SK-N-SH (cell line): ENCODE data around the gene F13B. TPM values are rescaled to one million over a fixed set of nuclear protein-coding genes. Genes with fewer than 3 reads are reported as not detected.

Experiments used
- CTCF ChIA-PET: fragments of 300-600, 350-600 bp; formaldehyde crosslinking; extraction: SDS; loops from one replicate; lab custom pipeline; 2021; lab: Yijun Ruan, JAX
- POLR2A ChIA-PET: fragments of 350-600 bp; sonication (Branson Sonifier 250); formaldehyde crosslinking; extraction: SDS; loops from one replicate; lab custom pipeline; 2020; ENCODE audit warnings: antibody characterized with exemption, inconsistent platforms; lab: Yijun Ruan, JAX
- DNase-seq: peaks from one replicate; pipeline ENCODE4 v3.0.0; 2012
- H2AFZ ChIP-seq: fragments of 200-600 bp; sonication (generic); 2 replicates; pipeline ENCODE4 v1.8.1; 2016; ENCODE audit warnings: antibody characterized with exemption, mild to moderate bottlenecking, low read depth
- H3F3A ChIP-seq: fragments of 200-600 bp; sonication (generic); replicated peaks from 2 replicates; pipeline ENCODE3; 2016; ENCODE audit warnings: antibody characterized with exemption, mild to moderate bottlenecking; ENCODE audit not compliant: insufficient read depth
- H3K27ac ChIP-seq, 2 experiments: fragments of 200-500 bp in 1 of 2; fragments of 200-600 bp in 1 of 2; sonication (Bioruptor generic) in 1 of 2; sonication (generic), shearing (Covaris generic) in 1 of 2; 2 replicates each; pipeline versions ENCODE4 v1.5.1 to v1.6.1; 2014 to 2016; ENCODE audit warnings: low read depth in 2 of 2, inconsistent platforms in 1 of 2, low read length in 1 of 2, mild to moderate bottlenecking in 1 of 2, mixed read lengths in 1 of 2
- H3K27me3 ChIP-seq: fragments of 200-600 bp; sonication (generic), shearing (Covaris generic); 2 replicates; pipeline ENCODE4 v1.6.1; 2016; ENCODE audit warnings: mixed run types; ENCODE audit not compliant: insufficient read depth
- H3K36me3 ChIP-seq, 2 experiments: fragments of 200-500 bp in 1 of 2; fragments of 200-600 bp in 1 of 2; sonication (Bioruptor generic) in 1 of 2; sonication (generic) in 1 of 2; replicated peaks in 1 of 2; 2 replicates each; pipeline versions ENCODE3 to v1.5.1; 2014 to 2016; ENCODE audit warnings: low read length in 1 of 2, mild to moderate bottlenecking in 1 of 2; ENCODE audit not compliant: insufficient read depth in 2 of 2, control insufficient read depth in 1 of 2
- H3K4me1 ChIP-seq, 2 experiments: fragments of 200-500 bp in 1 of 2; fragments of 200-600 bp in 1 of 2; sonication (Bioruptor generic) in 1 of 2; sonication (generic), shearing (Covaris generic) in 1 of 2; 2 replicates each; pipeline versions ENCODE4 v1.5.1 to v1.6.1; 2014 to 2016; ENCODE audit warnings: low read depth in 1 of 2, low read length in 1 of 2, mixed run types in 1 of 2; ENCODE audit not compliant: insufficient read depth in 2 of 2, control insufficient read depth in 1 of 2
- H3K4me2 ChIP-seq: fragments of 200-600 bp; sonication (generic), shearing (Covaris generic); 2 replicates; pipeline ENCODE4 v1.6.1; 2017; ENCODE audit warnings: mixed run types
- H3K4me3 ChIP-seq, 2 experiments: fragments of 200-500 bp in 1 of 2; fragments of 200-600 bp in 1 of 2; sonication (Bioruptor generic) in 1 of 2; sonication (generic), shearing (Covaris generic) in 1 of 2; 2 replicates each; pipeline versions ENCODE4 v1.5.1 to v1.8.1; 2014 to 2016; ENCODE audit warnings: low read depth in 2 of 2, inconsistent platforms in 1 of 2, low read length in 1 of 2, mild to moderate bottlenecking in 1 of 2, mixed read lengths in 1 of 2, moderate library complexity in 1 of 2
- H3K79me2 ChIP-seq: fragments of 200-600 bp; sonication (generic); 2 replicates; pipeline ENCODE4 v1.8.1; 2017; ENCODE audit warnings: mild to moderate bottlenecking; ENCODE audit not compliant: insufficient read depth
- H3K9ac ChIP-seq: fragments of 200-600 bp; sonication (generic); 2 replicates; pipeline ENCODE4 v1.6.1; 2017; ENCODE audit warnings: mixed run types
- H3K9me2 ChIP-seq: fragments of 200-600 bp; sonication (generic); 2 replicates; pipeline ENCODE4 v1.6.1; 2017; ENCODE audit warnings: mixed run types
- H3K9me3 ChIP-seq: fragments of 200-600 bp; sonication (generic); 2 replicates; pipeline ENCODE4 v1.6.1; 2017; ENCODE audit warnings: mixed run types, mild to moderate bottlenecking, moderate library complexity
- H4K20me1 ChIP-seq: fragments of 200-600 bp; sonication (generic); 2 replicates; pipeline ENCODE4 v1.6.1; 2017; ENCODE audit warnings: mild to moderate bottlenecking, mixed run types; ENCODE audit not compliant: insufficient read depth
- CTCF ChIP-seq: fragments of 200-600 bp; sonication (generic); IDR thresholded peaks from 2 replicates; pipeline ENCODE4 v1.6.1; 2017; ENCODE audit warnings: antibody characterized with exemption, mild to moderate bottlenecking, moderate library complexity
- EZH2phosphoT487 ChIP-seq: fragments of 200-600 bp; sonication (generic); IDR thresholded peaks from 2 replicates; pipeline ENCODE4 v1.6.1; 2017; ENCODE audit warnings: low read depth, mixed run types, mild to moderate bottlenecking, antibody characterized with exemption, moderate library complexity, borderline replicate concordance
- FOXJ3 ChIP-seq: sonication (generic); formaldehyde crosslinking; IDR thresholded peaks from 2 replicates; pipeline ENCODE4 v1.5.1; 2020; ENCODE audit warnings: mild to moderate bottlenecking, missing genetic modification reagents
- FOXM1 ChIP-seq: IDR thresholded peaks from 2 replicates; pipeline ENCODE4 v1.4.0; 2012; ENCODE audit warnings: low read depth, mild to moderate bottlenecking
- GABPA ChIP-seq: IDR thresholded peaks from 2 replicates; pipeline ENCODE4 v1.4.0; 2012; ENCODE audit warnings: low read depth, mild to moderate bottlenecking
- MAX ChIP-seq: IDR thresholded peaks from 2 replicates; pipeline ENCODE4 v1.4.0; 2012; ENCODE audit warnings: low read depth
- MXI1 ChIP-seq: IDR thresholded peaks from 2 replicates; pipeline ENCODE4 v1.6.1; 2012; ENCODE audit warnings: mild to moderate bottlenecking, low read depth, low read length, improper control_type of control experiment
- PBX3 ChIP-seq: IDR thresholded peaks from 2 replicates; pipeline ENCODE4; 2012
- TCF12 ChIP-seq: IDR thresholded peaks from 2 replicates; pipeline ENCODE4 v1.4.0; 2012
- WGBS: methylation state at CpG from one replicate; pipeline ENCODE4 v1.1.6; 2017; ENCODE audit warnings: low lambda C conversion rate; 5-methylcytosine and 5-hydroxymethylcytosine counted together
- polyA plus RNA-seq, 3 experiments: library from polyadenylated mRNA; depleted of rRNA; stranded (reverse); fragments of >200 nt; gene quantifications; 2 replicates each; pipeline ENCODE4 v1.2.3, GENCODE V29; 2012
- TF ChIP-seq, protein P1 (sequence below): fragments of 150-350 bp; IDR thresholded peaks from 2 replicates; pipeline ENCODE4 v1.6.1; 2017; ENCODE audit warnings: antibody characterized with exemption, low read length, low read depth, borderline replicate concordance

The F13B gene
- polyA plus RNA-seq, 1 of the 3 experiments (the other 2 are of a cell fraction) = not detected

DNA sequence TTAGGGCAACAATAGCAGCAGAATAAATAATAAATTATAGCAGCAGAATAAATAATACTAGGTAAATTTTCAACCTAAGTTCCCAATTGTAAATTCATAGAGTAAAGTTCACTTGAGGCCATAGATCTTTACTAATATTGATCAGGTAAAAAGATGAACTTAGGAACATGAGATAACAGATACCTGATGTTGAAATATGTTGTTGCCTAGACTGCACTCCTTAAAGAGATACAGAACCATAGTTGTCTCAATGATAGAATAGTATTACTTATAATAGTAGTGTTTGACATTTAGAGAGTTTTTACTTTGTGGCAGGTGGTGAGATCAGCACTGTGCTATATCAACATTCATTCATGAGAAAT, 378 bp upstream of the F13B start (continued):
- no peak for TF ChIP-seq CTCF
- no peak for TF ChIP-seq EZH2phosphoT487

DNA sequence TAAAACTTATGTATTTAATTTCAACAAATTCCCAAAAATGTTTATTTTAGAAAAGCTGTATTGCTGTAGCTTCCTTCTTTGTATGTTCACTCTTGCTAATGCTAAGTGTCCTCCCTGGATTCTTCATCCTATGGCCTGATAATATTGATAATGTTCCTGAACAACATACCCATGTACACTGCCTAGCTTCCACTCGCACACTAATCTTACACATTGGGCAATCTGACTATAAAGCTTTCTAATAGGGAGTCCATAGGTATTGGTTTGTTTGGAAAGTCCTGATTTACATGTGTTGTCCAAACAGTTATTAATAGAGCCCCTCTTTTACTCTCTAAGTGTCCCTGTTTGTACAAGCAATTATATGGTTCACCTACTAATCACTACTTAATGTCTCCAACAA, 783 bp downstream of the F13B start:
- no peak overlapping the region for H2AFZ ChIP-seq
- POLR2A ChIA-PET = no interaction called here
- WGBS = 89% methylated on average over 1 of the region's 1 CpG

GRCh38 chr1:197065559-197065958, 1.5 kb downstream of the F13B start:
- no peak overlapping the region for H3K4me3 ChIP-seq
- CTCF ChIA-PET = interaction anchor here (1.0 kb wide), 2 partner anchors 28 to 291 kb away, joined by 3 read pairs; no protein-coding TSS in a partner anchor
- peak; percentile 15; the same call in 1 of the 2 replicates for TF ChIP-seq TCF12
- TF ChIP-seq, protein P1, sequence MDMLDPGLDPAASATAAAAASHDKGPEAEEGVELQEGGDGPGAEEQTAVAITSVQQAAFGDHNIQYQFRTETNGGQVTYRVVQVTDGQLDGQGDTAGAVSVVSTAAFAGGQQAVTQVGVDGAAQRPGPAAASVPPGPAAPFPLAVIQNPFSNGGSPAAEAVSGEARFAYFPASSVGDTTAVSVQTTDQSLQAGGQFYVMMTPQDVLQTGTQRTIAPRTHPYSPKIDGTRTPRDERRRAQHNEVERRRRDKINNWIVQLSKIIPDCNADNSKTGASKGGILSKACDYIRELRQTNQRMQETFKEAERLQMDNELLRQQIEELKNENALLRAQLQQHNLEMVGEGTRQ = no peak
- no peak for TF ChIP-seq MAX
- no peak for TF ChIP-seq FOXJ3
- TF ChIP-seq, all 33 proteins: peak for 1
- H3K4me2 ChIP-seq = no peak overlapping the region
- H3K9me3 ChIP-seq = no peaks in the 10 kb centered on the region
- H3K9me2 ChIP-seq = no peaks in the 10 kb centered on the region
- POLR2A ChIA-PET = no interaction called here
- H4K20me1 ChIP-seq = no peaks in the 10 kb centered on the region
- H3K27ac ChIP-seq = no peak overlapping the region
- no peak overlapping the region for H2AFZ ChIP-seq
- no peaks in the 10 kb centered on the region for H3K36me3 ChIP-seq
- H3F3A ChIP-seq = no peaks in the 10 kb centered on the region
- H3K4me1 ChIP-seq = no peaks in the 10 kb centered on the region
- no peak overlapping the region for H3K9ac ChIP-seq
- no peak for DNase-seq
- no peaks in the 10 kb centered on the region for H3K27me3 ChIP-seq
- no peaks in the 10 kb centered on the region for H3K79me2 ChIP-seq

More for the DNA sequence above, 783 bp downstream of the F13B start:
- CTCF ChIA-PET = interaction anchor here (1.0 kb wide), 2 partner anchors 29 to 290 kb away, joined by 3 read pairs; no protein-coding TSS in a partner anchor
- Histone ChIP-seq H3K4me2 (no peak overlapping the region), H3F3A (no peaks in the 10 kb centered on the region), H4K20me1 (no peaks in the 10 kb centered on the region), H3K4me1 (no peaks in the 10 kb centered on the region), H3K9me2 (no peaks in the 10 kb centered on the region), H3K4me3 (no peak overlapping the region), H3K79me2 (no peaks in the 10 kb centered on the region), H3K9me3 (no peaks in the 10 kb centered on the region), H3K36me3 (no peaks in the 10 kb centered on the region), H3K9ac (no peak overlapping the region), H3K27me3 (no peaks in the 10 kb centered on the region), H3K27ac (no peak overlapping the region)
- TF ChIP-seq GABPA = no peak
- no peak for TF ChIP-seq TCF12
- no peak for TF ChIP-seq FOXM1
- no peak for TF ChIP-seq MXI1
- TF ChIP-seq, protein P1 = no peak
- TF ChIP-seq PBX3 = no peak
- DNase-seq = no peak
